ENCODE measurements around the gene DNAJB8.

The DNAJB8 gene

GRCh38 chr3:128421966-128422365, 44.7 kb downstream of the DNAJB8 start:
- no peak overlapping the region for H3K27ac ChIP-seq (ENCODE audit: insufficient read depth, low read length, poor library complexity, severe bottlenecking)
- no peaks in the 10 kb centered on the region for H3K27me3 ChIP-seq (replicated peaks; ENCODE audit: control insufficient read depth, insufficient read depth, low read length, poor library complexity, severe bottlenecking)
- no peaks in the 10 kb centered on the region for H3K9me3 ChIP-seq (ENCODE audit: control insufficient read depth, low read length)
- H3K4me3 ChIP-seq (ENCODE audit: insufficient read depth, low read depth, low read length, poor library complexity, severe bottlenecking): no peak overlapping the region
- peaks cover 3% of the 10 kb centered on the region for H3K4me1 ChIP-seq (ENCODE audit: control insufficient read depth, insufficient read depth, low read length, poor library complexity, severe bottlenecking)
- DNase-seq: no peak
- H3K36me3 ChIP-seq (ENCODE audit: control insufficient read depth, insufficient read depth, low read length): no peaks in the 10 kb centered on the region

GRCh38 chr3:128421439-128421836, 45.3 kb downstream of the DNAJB8 start:
- Histone ChIP-seq H3K9me3 (ENCODE audit: control insufficient read depth, low read length) (no peaks in the 10 kb centered on the region), H3K4me1 (ENCODE audit: control insufficient read depth, insufficient read depth, low read length, poor library complexity, severe bottlenecking) (no peaks in the 10 kb centered on the region), H3K27me3 (replicated peaks; ENCODE audit: control insufficient read depth, insufficient read depth, low read length, poor library complexity, severe bottlenecking) (no peaks in the 10 kb centered on the region), H3K4me3 (ENCODE audit: insufficient read depth, low read depth, low read length, poor library complexity, severe bottlenecking) (no peak overlapping the region), H3K36me3 (ENCODE audit: control insufficient read depth, insufficient read depth, low read length) (no peaks in the 10 kb centered on the region), H3K27ac (ENCODE audit: insufficient read depth, low read length, poor library complexity, severe bottlenecking) (no peak overlapping the region)
- DNase-seq: no peak

- H3K4me3 ChIP-seq (ENCODE audit: insufficient read depth, low read depth, low read length, poor library complexity, severe bottlenecking): no peak overlapping the region
- no peaks in the 10 kb centered on the region for H3K27me3 ChIP-seq (replicated peaks; ENCODE audit: control insufficient read depth, insufficient read depth, low read length, poor library complexity, severe bottlenecking)
- no peaks in the 10 kb centered on the region for H3K9me3 ChIP-seq (ENCODE audit: control insufficient read depth, low read length)
- no peak overlapping the region for H3K27ac ChIP-seq (ENCODE audit: insufficient read depth, low read length, poor library complexity, severe bottlenecking)
- DNase-seq: no peak
- H3K36me3 ChIP-seq (ENCODE audit: control insufficient read depth, insufficient read depth, low read length): no peaks in the 10 kb centered on the region
- H3K4me1 ChIP-seq (ENCODE audit: control insufficient read depth, insufficient read depth, low read length, poor library complexity, severe bottlenecking): no peaks in the 10 kb centered on the region
These were observed 45.8 kb downstream of the DNAJB8 start for GRCh38 chr3:128420720-128421438.

- Histone ChIP-seq H3K36me3 (ENCODE audit: control insufficient read depth, insufficient read depth, low read length) (no peaks in the 10 kb centered on the region), H3K4me3 (ENCODE audit: insufficient read depth, low read depth, low read length, poor library complexity, severe bottlenecking) (no peak overlapping the region), H3K27ac (ENCODE audit: insufficient read depth, low read length, poor library complexity, severe bottlenecking) (no peak overlapping the region), H3K9me3 (ENCODE audit: control insufficient read depth, low read length) (no peaks in the 10 kb centered on the region), H3K4me1 (ENCODE audit: control insufficient read depth, insufficient read depth, low read length, poor library complexity, severe bottlenecking) (no peaks in the 10 kb centered on the region), H3K27me3 (replicated peaks; ENCODE audit: control insufficient read depth, insufficient read depth, low read length, poor library complexity, severe bottlenecking) (no peaks in the 10 kb centered on the region)
- DNase-seq: no peak
These were observed 46.4 kb downstream of the DNAJB8 start for GRCh38 chr3:128420289-128420688.

- Histone ChIP-seq H3K27ac (ENCODE audit: insufficient read depth, low read length, poor library complexity, severe bottlenecking) (no peak overlapping the region), H3K4me3 (ENCODE audit: insufficient read depth, low read depth, low read length, poor library complexity, severe bottlenecking) (no peak overlapping the region), H3K36me3 (ENCODE audit: control insufficient read depth, insufficient read depth, low read length) (no peaks in the 10 kb centered on the region), H3K27me3 (replicated peaks; ENCODE audit: control insufficient read depth, insufficient read depth, low read length, poor library complexity, severe bottlenecking) (no peaks in the 10 kb centered on the region), H3K9me3 (ENCODE audit: control insufficient read depth, low read length) (no peaks in the 10 kb centered on the region), H3K4me1 (ENCODE audit: control insufficient read depth, insufficient read depth, low read length, poor library complexity, severe bottlenecking) (no peaks in the 10 kb centered on the region)
- DNase-seq: no peak
These were observed 47.4 kb downstream of the DNAJB8 start for GRCh38 chr3:128419311-128419710.

GRCh38 chr3:128418900-128419299, 47.8 kb downstream of the DNAJB8 start:
- no peaks in the 10 kb centered on the region for H3K27me3 ChIP-seq (replicated peaks; ENCODE audit: control insufficient read depth, insufficient read depth, low read length, poor library complexity, severe bottlenecking)
- no peak for DNase-seq
- no peaks in the 10 kb centered on the region for H3K4me1 ChIP-seq (ENCODE audit: control insufficient read depth, insufficient read depth, low read length, poor library complexity, severe bottlenecking)
- no peak overlapping the region for H3K4me3 ChIP-seq (ENCODE audit: insufficient read depth, low read depth, low read length, poor library complexity, severe bottlenecking)
- H3K36me3 ChIP-seq (ENCODE audit: control insufficient read depth, insufficient read depth, low read length): no peaks in the 10 kb centered on the region
- no peaks in the 10 kb centered on the region for H3K9me3 ChIP-seq (ENCODE audit: control insufficient read depth, low read length)
- H3K27ac ChIP-seq (ENCODE audit: insufficient read depth, low read length, poor library complexity, severe bottlenecking): no peak overlapping the region

GRCh38 chr3:128416578-128417211, 50.0 kb downstream of the DNAJB8 start:
- Histone ChIP-seq H3K27me3 (replicated peaks; ENCODE audit: control insufficient read depth, insufficient read depth, low read length, poor library complexity, severe bottlenecking) (no peaks in the 10 kb centered on the region), H3K27ac (ENCODE audit: insufficient read depth, low read length, poor library complexity, severe bottlenecking) (no peak overlapping the region)

GRCh38 chr3:128415773-128416577, 50.7 kb downstream of the DNAJB8 start:
- Histone ChIP-seq H3K27ac (ENCODE audit: insufficient read depth, low read length, poor library complexity, severe bottlenecking) (no peak overlapping the region), H3K27me3 (replicated peaks; ENCODE audit: control insufficient read depth, insufficient read depth, low read length, poor library complexity, severe bottlenecking) (no peaks in the 10 kb centered on the region), H3K4me1 (ENCODE audit: control insufficient read depth, insufficient read depth, low read length, poor library complexity, severe bottlenecking) (no peaks in the 10 kb centered on the region), H3K9me3 (ENCODE audit: control insufficient read depth, low read length) (no peaks in the 10 kb centered on the region), H3K4me3 (ENCODE audit: insufficient read depth, low read depth, low read length, poor library complexity, severe bottlenecking) (no peak overlapping the region), H3K36me3 (ENCODE audit: control insufficient read depth, insufficient read depth, low read length) (no peaks in the 10 kb centered on the region)
- no peak for DNase-seq

More at GRCh38 chr3:128416578-128417211, 50.0 kb downstream of the DNAJB8 start:
- no peaks in the 10 kb centered on the region for H3K4me1 ChIP-seq (ENCODE audit: control insufficient read depth, insufficient read depth, low read length, poor library complexity, severe bottlenecking)
- H3K4me3 ChIP-seq (ENCODE audit: insufficient read depth, low read depth, low read length, poor library complexity, severe bottlenecking): no peak overlapping the region
- H3K9me3 ChIP-seq (ENCODE audit: control insufficient read depth, low read length): no peaks in the 10 kb centered on the region
- H3K36me3 ChIP-seq (ENCODE audit: control insufficient read depth, insufficient read depth, low read length): no peaks in the 10 kb centered on the region
- no peak for DNase-seq

- no peak overlapping the region for H3K4me3 ChIP-seq (ENCODE audit: insufficient read depth, low read depth, low read length, poor library complexity, severe bottlenecking)
- no peaks in the 10 kb centered on the region for H3K4me1 ChIP-seq (ENCODE audit: control insufficient read depth, insufficient read depth, low read length, poor library complexity, severe bottlenecking)
- H3K9me3 ChIP-seq (ENCODE audit: control insufficient read depth, low read length): no peaks in the 10 kb centered on the region
- no peaks in the 10 kb centered on the region for H3K27me3 ChIP-seq (replicated peaks; ENCODE audit: control insufficient read depth, insufficient read depth, low read length, poor library complexity, severe bottlenecking)
- no peaks in the 10 kb centered on the region for H3K36me3 ChIP-seq (ENCODE audit: control insufficient read depth, insufficient read depth, low read length)
- DNase-seq: no peak
- no peak overlapping the region for H3K27ac ChIP-seq (ENCODE audit: insufficient read depth, low read length, poor library complexity, severe bottlenecking)
These were observed 51.4 kb downstream of the DNAJB8 start for GRCh38 chr3:128415200-128415772.
